Measurements from ENCODE around the gene SUSD1. TPM values are rescaled to one million over a fixed set of nuclear protein-coding genes. Genes with fewer than 3 reads are reported as not detected.

Gene SUSD1
- total RNA-seq, 1 donor from 2014 or later, result 26.0 TPM

DNA sequence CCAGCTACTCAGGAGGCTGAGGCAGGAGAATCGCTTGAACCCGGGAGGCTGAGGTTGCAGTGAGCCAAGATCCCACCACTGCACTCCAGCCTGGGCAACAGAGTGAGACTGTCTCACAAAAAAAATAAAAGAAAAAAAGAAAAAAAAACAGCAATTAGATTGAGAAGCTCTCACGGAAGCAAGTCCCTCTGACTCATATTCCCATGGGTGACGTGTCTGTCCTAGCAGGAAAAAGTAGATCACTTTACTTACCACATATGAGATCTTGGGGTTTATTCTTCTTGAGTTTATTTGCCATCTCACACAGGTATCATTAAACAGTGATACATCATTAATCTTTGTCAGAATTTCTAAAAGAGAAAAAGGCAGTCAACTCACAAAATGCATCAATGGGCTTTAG, 62.6 kb downstream of the SUSD1 start:
- Mint-ChIP-seq H3K27me3 (ENCODE audit: low read depth) (no peaks in the 10 kb centered on the region), H3K4me1 (no peaks in the 10 kb centered on the region), H3K27ac (peak overlapping the region; percentile 12), H3K9me3 (no peaks in the 10 kb centered on the region), H3K36me3 (peaks cover 10% of the 10 kb centered on the region), H3K4me3 (no peak overlapping the region)
- DNase-seq (ENCODE audit: low spot score in 2 of 2, unreplicated experiment in 2 of 2), result no peak
- TF ChIP-seq, protein P1, sequence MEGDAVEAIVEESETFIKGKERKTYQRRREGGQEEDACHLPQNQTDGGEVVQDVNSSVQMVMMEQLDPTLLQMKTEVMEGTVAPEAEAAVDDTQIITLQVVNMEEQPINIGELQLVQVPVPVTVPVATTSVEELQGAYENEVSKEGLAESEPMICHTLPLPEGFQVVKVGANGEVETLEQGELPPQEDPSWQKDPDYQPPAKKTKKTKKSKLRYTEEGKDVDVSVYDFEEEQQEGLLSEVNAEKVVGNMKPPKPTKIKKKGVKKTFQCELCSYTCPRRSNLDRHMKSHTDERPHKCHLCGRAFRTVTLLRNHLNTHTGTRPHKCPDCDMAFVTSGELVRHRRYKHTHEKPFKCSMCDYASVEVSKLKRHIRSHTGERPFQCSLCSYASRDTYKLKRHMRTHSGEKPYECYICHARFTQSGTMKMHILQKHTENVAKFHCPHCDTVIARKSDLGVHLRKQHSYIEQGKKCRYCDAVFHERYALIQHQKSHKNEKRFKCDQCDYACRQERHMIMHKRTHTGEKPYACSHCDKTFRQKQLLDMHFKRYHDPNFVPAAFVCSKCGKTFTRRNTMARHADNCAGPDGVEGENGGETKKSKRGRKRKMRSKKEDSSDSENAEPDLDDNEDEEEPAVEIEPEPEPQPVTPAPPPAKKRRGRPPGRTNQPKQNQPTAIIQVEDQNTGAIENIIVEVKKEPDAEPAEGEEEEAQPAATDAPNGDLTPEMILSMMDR (IDR thresholded peaks at IDR 0.05; ENCODE audit: unreplicated experiment), result no peak

DNA sequence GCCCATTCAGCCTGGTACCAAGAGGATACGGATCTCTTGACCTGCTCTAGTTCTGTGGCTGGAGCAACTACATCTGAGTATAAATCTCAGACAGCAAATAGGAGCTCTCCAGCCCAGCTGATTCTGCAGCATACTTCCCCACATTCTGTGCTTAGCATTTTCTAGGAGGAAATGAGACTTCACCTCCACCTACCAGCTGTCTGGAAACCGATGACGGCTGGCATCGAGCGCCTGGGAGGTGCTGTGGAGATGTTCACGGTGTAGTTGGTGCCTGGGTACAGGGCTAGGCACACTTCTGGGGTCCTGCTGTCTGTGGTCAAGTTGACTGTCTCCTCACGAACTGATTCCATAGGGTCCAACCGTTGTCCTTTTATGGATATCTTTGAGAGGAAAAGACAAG, 63.6 kb downstream of the SUSD1 start:
- Mint-ChIP-seq H3K27ac (no peak overlapping the region), H3K36me3 (peaks cover 10% of the 10 kb centered on the region), H3K4me1 (no peaks in the 10 kb centered on the region), H3K27me3 (ENCODE audit: low read depth) (no peaks in the 10 kb centered on the region), H3K9me3 (no peaks in the 10 kb centered on the region), H3K4me3 (no peak overlapping the region)
- DNase-seq (ENCODE audit: low spot score in 2 of 2, unreplicated experiment in 2 of 2), result no peak
- TF ChIP-seq, protein P1 (IDR thresholded peaks at IDR 0.05; ENCODE audit: unreplicated experiment), result no peak

DNA sequence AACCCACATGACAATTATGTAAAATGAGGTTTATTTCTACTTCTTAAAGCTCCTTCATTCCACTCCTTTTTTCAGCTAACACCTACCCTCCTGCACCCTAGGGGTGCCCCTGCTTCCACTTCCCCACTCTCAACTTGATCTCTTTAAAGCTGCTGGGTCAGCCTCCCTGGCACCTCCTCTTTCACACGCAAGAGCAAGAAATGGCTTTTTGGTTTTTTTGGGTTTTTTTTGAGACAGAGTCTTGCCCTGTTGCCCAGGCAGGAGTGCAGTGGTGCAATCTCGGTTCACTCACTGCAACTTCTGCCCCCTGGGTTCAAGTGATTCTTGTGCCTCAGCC, 64.4 kb downstream of the SUSD1 start:
- H3K27me3 Mint-ChIP-seq (ENCODE audit: low read depth), result no peaks in the 10 kb centered on the region
- TF ChIP-seq, protein P1 (IDR thresholded peaks at IDR 0.05; ENCODE audit: unreplicated experiment), result no peak
- H3K36me3 Mint-ChIP-seq, result peaks cover 12% of the 10 kb centered on the region
- H3K27ac Mint-ChIP-seq, result no peak overlapping the region
- no peaks in the 10 kb centered on the region for H3K4me1 Mint-ChIP-seq
- no peak for DNase-seq (ENCODE audit: low spot score in 2 of 2, unreplicated experiment in 2 of 2)
- no peaks in the 10 kb centered on the region for H3K9me3 Mint-ChIP-seq
- H3K4me3 Mint-ChIP-seq, result no peak overlapping the region

DNA sequence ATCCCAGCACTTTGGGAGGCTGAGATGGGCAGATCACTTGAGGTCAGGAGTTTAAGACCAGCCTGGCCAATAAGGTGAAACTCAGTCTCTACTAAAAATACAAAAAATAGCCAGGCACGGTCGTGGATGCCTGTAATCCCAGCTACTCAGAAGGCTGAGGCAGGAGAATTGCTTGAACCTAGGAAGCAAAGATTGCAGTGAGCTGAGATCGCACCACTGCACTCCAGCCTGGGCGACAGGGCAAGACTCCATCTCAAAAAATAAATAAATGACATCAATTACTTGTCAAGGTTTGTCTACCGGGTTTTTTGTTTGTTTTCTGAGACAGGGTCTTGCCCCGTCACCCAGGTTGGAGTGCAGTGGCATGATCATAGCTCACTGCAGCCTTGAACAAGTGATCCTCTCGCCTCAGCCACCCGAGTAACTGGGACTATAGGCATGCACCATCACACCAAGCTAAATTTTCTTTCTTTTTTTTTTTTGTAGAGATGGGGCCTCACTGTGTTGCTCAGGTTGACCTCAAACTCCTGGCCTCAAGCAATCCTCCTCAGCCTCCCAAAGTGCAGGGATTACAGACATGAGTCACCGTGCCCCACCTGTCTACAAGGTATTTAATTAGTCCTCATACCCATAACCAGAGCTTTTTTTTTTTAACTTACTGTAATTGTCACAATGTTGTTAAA, 64.9 kb downstream of the SUSD1 start:
- H3K27ac Mint-ChIP-seq, result no peak overlapping the region
- TF ChIP-seq, protein P1 (IDR thresholded peaks at IDR 0.05; ENCODE audit: unreplicated experiment), result no peak
- no peaks in the 10 kb centered on the region for H3K27me3 Mint-ChIP-seq (ENCODE audit: low read depth)
- no peak for DNase-seq (ENCODE audit: low spot score in 2 of 2, unreplicated experiment in 2 of 2)
- H3K4me1 Mint-ChIP-seq, result no peaks in the 10 kb centered on the region
- peaks cover 12% of the 10 kb centered on the region for H3K36me3 Mint-ChIP-seq
- H3K9me3 Mint-ChIP-seq, result no peaks in the 10 kb centered on the region
- no peak overlapping the region for H3K4me3 Mint-ChIP-seq

DNA sequence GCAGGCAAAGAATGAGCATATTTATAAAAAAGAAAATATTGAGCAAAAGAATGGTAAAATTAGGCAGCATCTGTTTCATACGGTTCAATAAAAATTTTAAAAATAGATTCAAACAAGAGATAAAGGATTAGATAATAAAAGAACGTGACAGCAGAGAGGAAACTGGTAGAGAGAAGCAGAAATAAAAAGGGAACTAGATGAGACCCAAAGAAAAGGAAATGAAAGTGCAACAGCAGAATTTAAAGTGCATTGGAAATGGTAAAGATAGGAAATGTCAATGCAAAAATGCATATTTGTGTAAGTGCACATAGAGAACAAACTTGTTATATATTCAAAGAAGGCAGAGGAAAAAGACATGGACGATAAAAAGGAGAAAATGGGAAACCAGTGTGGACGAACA, 70.2 kb downstream of the SUSD1 start:
- no peak overlapping the region for H3K27ac Mint-ChIP-seq
- H3K4me3 Mint-ChIP-seq, result no peak overlapping the region
- TF ChIP-seq, protein P1 (IDR thresholded peaks at IDR 0.05; ENCODE audit: unreplicated experiment), result no peak
- H3K27me3 Mint-ChIP-seq (ENCODE audit: low read depth), result no peaks in the 10 kb centered on the region
- no peak for DNase-seq (ENCODE audit: low spot score in 2 of 2, unreplicated experiment in 2 of 2)
- H3K4me1 Mint-ChIP-seq, result peaks cover 5% of the 10 kb centered on the region
- H3K36me3 Mint-ChIP-seq, result peaks cover 13% of the 10 kb centered on the region
- no peaks in the 10 kb centered on the region for H3K9me3 Mint-ChIP-seq

DNA sequence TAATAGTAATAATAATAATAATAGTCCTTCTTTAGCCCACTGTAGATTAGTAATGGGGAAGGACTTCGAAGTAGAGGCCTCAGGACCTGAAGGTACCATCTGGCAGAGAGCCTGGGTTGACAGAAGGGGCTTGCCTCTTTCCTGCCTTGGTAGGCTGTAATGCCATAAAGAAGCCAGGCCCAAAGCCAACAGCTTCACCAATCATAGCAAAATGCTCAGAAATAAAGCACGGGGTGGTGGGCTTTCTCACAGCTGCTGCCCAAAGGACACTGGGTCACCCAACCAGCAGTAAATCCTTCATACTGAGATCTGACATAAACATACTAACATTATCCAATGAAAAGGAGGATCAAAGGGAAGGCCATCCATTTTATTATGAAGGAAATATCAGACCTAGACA, 70.7 kb downstream of the SUSD1 start:
- no peak for DNase-seq (ENCODE audit: low spot score in 2 of 2, unreplicated experiment in 2 of 2)
- Mint-ChIP-seq H3K36me3 (peaks cover 13% of the 10 kb centered on the region), H3K4me3 (no peak overlapping the region), H3K27ac (no peak overlapping the region), H3K27me3 (ENCODE audit: low read depth) (no peaks in the 10 kb centered on the region), H3K9me3 (no peaks in the 10 kb centered on the region), H3K4me1 (peaks cover 5% of the 10 kb centered on the region)
- TF ChIP-seq, protein P1 (IDR thresholded peaks at IDR 0.05; ENCODE audit: unreplicated experiment), result no peak

Measured in mesothelial cell of epicardium (in vitro differentiated cells).